ENCODE results near the gene AGBL4. TPM values are rescaled to one million over a fixed set of nuclear protein-coding genes. Genes with fewer than 3 reads are reported as not detected.

Gene AGBL4
- total RNA-seq, 1 donor from 2014 or later: 2.1 TPM

GRCh38 chr1:49183489-49183888, 840.3 kb downstream of the AGBL4 start:
- Histone ChIP-seq H3K4me1 (no peaks in the 10 kb centered on the region), H3K27ac (no peak overlapping the region), H3K36me3 (no peaks in the 10 kb centered on the region), H3K4me3 (no peak overlapping the region), H3K9me3 (no peaks in the 10 kb centered on the region), H3K27me3 (ENCODE audit: low read depth) (no peaks in the 10 kb centered on the region)
- DNase-seq (no peak), ATAC-seq (no peak)
- no peak for TF ChIP-seq CTCF (IDR thresholded peaks at IDR 0.05)
- intact Hi-C loops (cut with DNase I): no loop called here

GRCh38 chr1:49181033-49181432, 842.7 kb downstream of the AGBL4 start:
- no peaks in the 10 kb centered on the region for H3K27me3 ChIP-seq (ENCODE audit: low read depth)
- intact Hi-C loops (cut with DNase I): no loop called here
- ATAC-seq: no peak

GRCh38 chr1:49171941-49172593, 851.7 kb downstream of the AGBL4 start:
- no peaks in the 10 kb centered on the region for H3K27me3 ChIP-seq (ENCODE audit: low read depth)
- intact Hi-C loops (cut with DNase I): no loop called here
- H3K27ac ChIP-seq: no peak overlapping the region
- TF ChIP-seq CTCF (IDR thresholded peaks at IDR 0.05): no peak
- no peaks in the 10 kb centered on the region for H3K9me3 ChIP-seq
- H3K4me3 ChIP-seq: no peak overlapping the region
- no peaks in the 10 kb centered on the region for H3K4me1 ChIP-seq
- no peaks in the 10 kb centered on the region for H3K36me3 ChIP-seq
- ATAC-seq (no peak), DNase-seq (no peak)

More at GRCh38 chr1:49181033-49181432, 842.7 kb downstream of the AGBL4 start:
- no peak for TF ChIP-seq CTCF (IDR thresholded peaks at IDR 0.05)
- DNase-seq: no peak
- no peaks in the 10 kb centered on the region for H3K9me3 ChIP-seq
- no peak overlapping the region for H3K27ac ChIP-seq
- H3K36me3 ChIP-seq: no peaks in the 10 kb centered on the region
- no peak overlapping the region for H3K4me3 ChIP-seq
- no peaks in the 10 kb centered on the region for H3K4me1 ChIP-seq

GRCh38 chr1:49166031-49166430, 857.7 kb downstream of the AGBL4 start:
- ATAC-seq: no peak
- intact Hi-C loops (cut with DNase I): no loop called here
- Histone ChIP-seq H3K9me3 (no peaks in the 10 kb centered on the region), H3K4me3 (no peak overlapping the region), H3K27me3 (ENCODE audit: low read depth) (no peaks in the 10 kb centered on the region), H3K36me3 (no peaks in the 10 kb centered on the region), H3K27ac (no peak overlapping the region), H3K4me1 (no peaks in the 10 kb centered on the region)
- TF ChIP-seq CTCF (IDR thresholded peaks at IDR 0.05): no peak
- DNase-seq: no peak

GRCh38 chr1:49163031-49163430, 860.7 kb downstream of the AGBL4 start:
- Histone ChIP-seq H3K4me1 (no peaks in the 10 kb centered on the region), H3K36me3 (no peaks in the 10 kb centered on the region), H3K27me3 (ENCODE audit: low read depth) (no peaks in the 10 kb centered on the region), H3K4me3 (no peak overlapping the region), H3K9me3 (no peaks in the 10 kb centered on the region), H3K27ac (no peak overlapping the region)
- no peak for DNase-seq
- TF ChIP-seq CTCF (IDR thresholded peaks at IDR 0.05): no peak
- intact Hi-C loops (cut with DNase I): no loop called here
- no peak for ATAC-seq
